Coronary artery (tissue), 2 donors: ENCODE measurements around the gene TSPAN14.

Experiments used
- DNase-seq: peaks from one replicate; pipeline ENCODE4 v3.0.0-alpha.2; 2017; ENCODE audit warnings: low spot score
- H3K27ac ChIP-seq, 2 donors: fragments of 200-600 bp; sonication (generic); one replicate each; pipeline ENCODE4 v1.5.1; 2016 to 2019
- H3K4me3 ChIP-seq: fragments of 200-600 bp; sonication (generic); 2 replicates; pipeline ENCODE4 v1.5.1; 2016; ENCODE audit warnings: mild to moderate bottlenecking, moderate library complexity
- TF ChIP-seq, protein P1 (sequence below): fragments of 200-600 bp; sonication (generic); IDR thresholded peaks from one replicate; pipeline ENCODE4 v1.5.1; 2019; ENCODE audit warnings: antibody characterized with exemption

The TSPAN14 gene

DNA sequence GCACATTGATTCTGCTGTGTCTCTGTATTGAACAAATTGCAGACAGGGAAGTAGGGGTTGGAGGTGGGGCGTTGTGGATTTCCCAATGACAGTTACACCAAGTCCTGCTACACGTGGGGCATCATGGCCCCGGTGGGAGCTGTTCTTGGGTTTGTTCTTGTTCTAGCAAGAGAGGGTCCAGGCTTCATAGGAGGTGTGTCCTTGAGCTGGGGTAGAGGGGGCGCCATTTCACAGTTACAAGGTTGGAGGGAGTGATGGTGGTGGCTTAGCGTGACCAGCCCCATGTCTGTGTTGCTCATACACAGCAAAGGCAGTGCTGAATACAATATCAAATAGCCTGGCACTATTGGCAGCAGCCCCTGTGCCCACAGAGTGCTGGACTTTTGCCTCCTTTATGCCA is 99.3 kb downstream of the TSPAN14 start:
- TF ChIP-seq, protein P1, sequence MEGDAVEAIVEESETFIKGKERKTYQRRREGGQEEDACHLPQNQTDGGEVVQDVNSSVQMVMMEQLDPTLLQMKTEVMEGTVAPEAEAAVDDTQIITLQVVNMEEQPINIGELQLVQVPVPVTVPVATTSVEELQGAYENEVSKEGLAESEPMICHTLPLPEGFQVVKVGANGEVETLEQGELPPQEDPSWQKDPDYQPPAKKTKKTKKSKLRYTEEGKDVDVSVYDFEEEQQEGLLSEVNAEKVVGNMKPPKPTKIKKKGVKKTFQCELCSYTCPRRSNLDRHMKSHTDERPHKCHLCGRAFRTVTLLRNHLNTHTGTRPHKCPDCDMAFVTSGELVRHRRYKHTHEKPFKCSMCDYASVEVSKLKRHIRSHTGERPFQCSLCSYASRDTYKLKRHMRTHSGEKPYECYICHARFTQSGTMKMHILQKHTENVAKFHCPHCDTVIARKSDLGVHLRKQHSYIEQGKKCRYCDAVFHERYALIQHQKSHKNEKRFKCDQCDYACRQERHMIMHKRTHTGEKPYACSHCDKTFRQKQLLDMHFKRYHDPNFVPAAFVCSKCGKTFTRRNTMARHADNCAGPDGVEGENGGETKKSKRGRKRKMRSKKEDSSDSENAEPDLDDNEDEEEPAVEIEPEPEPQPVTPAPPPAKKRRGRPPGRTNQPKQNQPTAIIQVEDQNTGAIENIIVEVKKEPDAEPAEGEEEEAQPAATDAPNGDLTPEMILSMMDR = no peak
- DNase-seq = no peak
- no peak overlapping the region for H3K4me3 ChIP-seq

DNA sequence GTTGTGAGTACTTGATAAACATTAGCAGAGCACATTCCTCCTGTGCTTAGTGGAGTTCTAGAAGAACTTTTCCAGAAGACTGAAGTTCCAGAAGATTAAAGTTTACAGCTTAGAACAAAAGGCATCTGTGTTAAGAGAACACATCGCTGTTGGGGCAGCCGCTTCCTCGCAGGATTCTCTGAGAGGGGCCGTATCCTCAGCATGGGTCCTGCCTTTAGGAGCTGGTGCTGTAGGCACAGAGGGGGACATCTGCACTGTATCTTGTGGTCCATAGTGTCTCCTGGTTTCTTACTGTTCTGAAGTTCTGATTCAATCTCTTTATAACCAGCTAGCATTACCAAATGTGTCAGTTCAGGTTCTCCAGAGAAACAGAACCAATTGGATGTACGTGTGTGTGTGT is 99.9 kb downstream of the TSPAN14 start:
- TF ChIP-seq, protein P1 = no peak

More for the DNA sequence above, 99.3 kb downstream of the TSPAN14 start:
- no peak overlapping the region for H3K27ac ChIP-seq

DNA sequence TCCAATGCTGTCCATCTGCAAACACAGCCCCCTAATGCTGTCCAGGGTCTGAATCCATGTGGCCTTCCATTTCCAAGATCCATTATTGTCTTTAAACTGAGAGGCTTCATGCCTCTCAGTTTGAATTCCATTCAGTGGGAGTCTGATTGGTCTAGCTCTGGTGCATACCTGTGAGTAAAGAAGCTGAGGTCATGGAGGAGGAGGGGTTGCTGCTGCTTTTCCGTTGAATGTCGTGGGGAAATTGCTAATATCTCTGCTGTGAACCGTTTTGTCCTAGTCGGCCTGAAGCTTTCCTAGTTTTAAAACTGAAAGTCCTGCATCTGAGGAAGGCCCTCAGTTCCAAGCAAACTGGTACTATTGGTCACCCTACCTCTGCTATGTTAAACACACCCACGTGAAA is 101.3 kb downstream of the TSPAN14 start:
- no peak for DNase-seq
- TF ChIP-seq, protein P1 = no peak
- H3K27ac ChIP-seq = no peak overlapping the region
- H3K4me3 ChIP-seq = no peak overlapping the region

More for the DNA sequence above, 99.9 kb downstream of the TSPAN14 start:
- no peak for DNase-seq
- Histone ChIP-seq H3K27ac (no peak overlapping the region), H3K4me3 (no peak overlapping the region)

DNA sequence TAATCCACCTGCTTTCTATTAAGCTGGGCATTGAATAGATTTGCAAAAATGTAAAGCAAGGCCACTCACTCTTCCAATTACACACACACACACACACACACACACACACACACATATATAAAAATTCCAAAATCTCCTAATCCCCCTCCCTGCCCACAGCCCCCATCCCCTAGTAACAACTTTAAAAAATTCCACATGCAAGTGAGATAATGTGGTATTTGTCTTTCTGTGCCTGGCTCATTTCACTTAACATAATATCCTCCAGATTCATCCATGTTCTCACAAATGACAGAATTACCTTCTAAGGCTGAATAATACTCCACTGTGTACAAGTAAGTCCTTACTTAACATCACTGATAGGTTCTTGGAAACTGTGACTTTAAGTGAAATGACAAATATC is 107.8 kb downstream of the TSPAN14 start:
- no peak for DNase-seq
- TF ChIP-seq, protein P1 = no peak
- H3K4me3 ChIP-seq = no peak overlapping the region

DNA sequence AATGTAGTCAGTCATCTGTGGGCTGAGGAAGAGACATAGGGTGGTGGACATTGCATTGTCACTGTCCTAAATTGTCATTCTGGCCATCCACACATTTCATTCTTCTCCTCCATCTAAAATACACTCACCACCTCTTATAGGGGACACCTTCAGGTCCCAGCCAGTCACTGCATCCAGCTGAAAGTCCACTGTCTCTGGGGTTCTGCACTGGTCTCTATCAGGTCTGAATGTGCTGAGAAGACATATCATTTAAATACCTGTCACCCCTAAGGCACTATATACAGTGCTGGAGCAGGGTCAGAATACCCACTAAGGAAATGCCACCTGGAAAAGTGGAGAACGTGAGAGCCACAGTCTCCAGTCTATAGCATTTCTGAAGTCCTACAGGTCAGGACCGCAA is 113.2 kb downstream of the TSPAN14 start:
- DNase-seq = no peak
- Histone ChIP-seq H3K27ac (no peak overlapping the region), H3K4me3 (no peak overlapping the region)
- TF ChIP-seq, protein P1 = no peak

More for the DNA sequence above, 107.8 kb downstream of the TSPAN14 start:
- no peak overlapping the region for H3K27ac ChIP-seq

DNA sequence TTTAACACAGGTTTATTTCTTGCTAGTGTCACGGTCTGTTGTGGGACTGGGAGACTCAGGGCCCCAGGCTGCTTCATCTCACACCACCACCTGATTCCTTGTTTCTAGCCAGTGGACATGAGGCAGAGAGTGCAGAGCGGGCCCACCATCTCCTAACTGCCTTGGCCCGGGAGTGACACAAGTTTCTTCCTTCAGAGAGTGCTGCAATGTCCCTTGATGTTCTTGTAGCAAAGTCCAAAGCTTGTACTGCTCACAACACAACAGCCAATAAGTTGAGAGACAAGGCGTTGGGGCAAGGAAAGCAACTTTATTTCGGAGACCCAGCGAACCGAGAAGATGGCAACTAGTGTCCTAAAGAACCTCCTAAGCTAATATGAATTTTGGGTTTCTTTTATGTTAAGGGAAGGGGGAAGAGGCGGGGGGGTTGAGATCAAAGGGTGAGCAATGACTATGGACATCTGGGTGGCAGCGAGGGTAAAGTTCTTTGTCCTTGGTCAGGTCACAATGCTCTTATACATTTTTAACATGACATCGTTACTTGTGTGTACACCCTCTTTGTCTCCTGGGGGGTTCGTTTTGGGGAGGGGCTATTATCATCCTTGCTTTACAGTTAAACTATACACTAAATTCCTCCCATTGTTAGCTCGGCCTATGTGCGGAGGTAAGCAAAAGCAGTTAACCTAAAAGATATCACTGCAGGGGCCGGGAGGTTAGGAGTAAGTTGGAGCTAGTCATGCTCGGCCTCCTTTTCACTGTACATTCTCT is 115.2 kb downstream of the TSPAN14 start:
- DNase-seq = no peak
- Histone ChIP-seq H3K27ac (no peak overlapping the region), H3K4me3 (no peak overlapping the region)
- TF ChIP-seq, protein P1 = no peak

DNA sequence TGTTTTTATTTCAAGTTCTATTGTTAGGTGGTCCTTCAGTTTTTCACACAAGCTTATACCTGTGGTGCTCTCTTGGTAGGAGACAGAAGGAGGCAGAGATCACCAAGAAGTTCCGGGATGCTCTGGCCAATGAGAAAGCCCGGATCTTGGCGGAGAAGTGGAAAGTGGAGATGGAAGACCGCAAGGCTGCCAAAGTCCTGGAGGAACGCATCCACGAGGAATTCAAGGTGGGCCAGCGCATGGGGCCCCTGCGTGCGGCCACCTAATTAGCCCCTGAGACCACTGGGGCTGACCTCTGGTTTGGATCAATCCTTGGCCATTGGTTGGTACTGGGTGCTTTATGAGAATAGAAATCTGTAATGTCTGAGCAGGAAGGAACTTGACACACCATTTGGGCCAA is 117.2 kb downstream of the TSPAN14 start:
- TF ChIP-seq, protein P1 = no peak
- Histone ChIP-seq H3K27ac (no peak overlapping the region), H3K4me3 (no peak overlapping the region)
- DNase-seq = peak; percentile 24
